Testis (tissue), 2 donors: ENCODE results near the gene YPEL3.

Experiments used
- CTCF ChIP-seq, 3 experiments: fragments of 450-650 bp in 2 of 3; fragments of 200-600 bp in 1 of 3; sonication (generic) in 1 of 3; IDR thresholded peaks; one replicate each; pipeline ENCODE4 v1.5.1; 2016 to 2019; ENCODE audit warnings: antibody characterized with exemption in 3 of 3, mild to moderate bottlenecking in 2 of 3, moderate library complexity in 1 of 3
- POLR2A ChIP-seq: fragments of 450-650 bp; IDR thresholded peaks from one replicate; pipeline ENCODE4 v1.6.1; 2017; ENCODE audit warnings: antibody characterized with exemption, mild to moderate bottlenecking, moderate library complexity

DNA sequence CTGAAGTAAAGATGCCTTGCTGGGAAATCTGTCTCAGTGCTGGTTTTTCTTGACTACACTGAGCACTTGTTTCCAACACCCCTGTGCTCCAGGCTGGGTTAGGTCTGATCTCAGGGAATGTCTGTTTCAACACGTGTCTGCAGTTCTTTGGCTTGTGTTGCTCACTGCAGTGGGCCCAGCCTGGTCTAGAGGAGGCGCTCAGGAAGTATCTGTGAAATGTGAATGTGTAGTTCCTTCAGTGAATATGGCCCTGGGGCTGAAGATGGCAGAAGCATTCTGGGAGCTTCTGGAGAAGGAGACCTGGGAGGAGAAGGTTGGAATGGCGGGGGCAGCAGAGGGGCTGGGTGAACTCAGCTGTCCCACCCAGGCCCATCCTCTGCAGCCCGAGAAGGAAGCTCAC lies 8.1 kb upstream of the YPEL3 start:
- TF ChIP-seq CTCF (IDR thresholded peaks at IDR 0.05) (no peak), POLR2A (no peak)
